ENCODE measurements around the gene AHDC1.

GRCh38 chr1:27551953-27552312 lies 52.0 kb downstream of the AHDC1 start:
- TF ChIP-seq CTCF (IDR thresholded peaks at IDR 0.05) (no peak), EZH2phosphoT487 (IDR thresholded peaks at IDR 0.05) (no peak)

All from neural progenitor cell (in vitro differentiated cells).